ENCODE data around the gene EDRF1.

The EDRF1 gene

GRCh38 chr10:125684581-125684980 lies 34.9 kb upstream of the EDRF1 start:
- POLR2A ChIA-PET, result no interaction called here
- no peak for TF ChIP-seq CTCF (IDR thresholded peaks at IDR 0.05; ENCODE audit: control extremely low read depth, extremely low read depth, low read depth, missing control alignments)
- DNase-seq (ENCODE audit: extremely low spot score), result no peak
- CTCF ChIA-PET, result no interaction called here

GRCh38 chr10:125687507-125688185 lies 31.9 kb upstream of the EDRF1 start:
- ChIA-PET POLR2A (no interaction called here), CTCF (no interaction called here)

GRCh38 chr10:125689955-125690569 lies 29.4 kb upstream of the EDRF1 start:
- CTCF ChIA-PET, result no interaction called here
- POLR2A ChIA-PET, result no interaction called here
- TF ChIP-seq CTCF (IDR thresholded peaks at IDR 0.05; ENCODE audit: control extremely low read depth, extremely low read depth, low read depth, missing control alignments), result no peak
- no peak for DNase-seq (ENCODE audit: extremely low spot score)

More at GRCh38 chr10:125687507-125688185, 31.9 kb upstream of the EDRF1 start:
- no peak for DNase-seq (ENCODE audit: extremely low spot score)
- no peak for TF ChIP-seq CTCF (IDR thresholded peaks at IDR 0.05; ENCODE audit: control extremely low read depth, extremely low read depth, low read depth, missing control alignments)

- ChIA-PET POLR2A (no interaction called here), CTCF (no interaction called here)
- DNase-seq (ENCODE audit: extremely low spot score), result no peak
- TF ChIP-seq CTCF (IDR thresholded peaks at IDR 0.05; ENCODE audit: control extremely low read depth, extremely low read depth, low read depth, missing control alignments), result no peak
Observed at GRCh38 chr10:125691160-125691981, 28.1 kb upstream of the EDRF1 start.

GRCh38 chr10:125692196-125692595 lies 27.3 kb upstream of the EDRF1 start:
- CTCF ChIA-PET, result no interaction called here
- DNase-seq (ENCODE audit: extremely low spot score), result no peak
- no peak for TF ChIP-seq CTCF (IDR thresholded peaks at IDR 0.05; ENCODE audit: control extremely low read depth, extremely low read depth, low read depth, missing control alignments)
- POLR2A ChIA-PET, result no interaction called here

- CTCF ChIA-PET, result no interaction called here
- DNase-seq (ENCODE audit: extremely low spot score), result no peak
- TF ChIP-seq CTCF (IDR thresholded peaks at IDR 0.05; ENCODE audit: control extremely low read depth, extremely low read depth, low read depth, missing control alignments), result no peak
- POLR2A ChIA-PET, result no interaction called here
Observed at GRCh38 chr10:125692601-125693523, 26.6 kb upstream of the EDRF1 start.
